Measurements from ENCODE around the gene PCBP1.
"Not testable (repeated sequence)": the region's sequence is repeated elsewhere in the genome, so short reads cannot be mapped to it uniquely, and the experiment has no call there.

The PCBP1 gene

DNA sequence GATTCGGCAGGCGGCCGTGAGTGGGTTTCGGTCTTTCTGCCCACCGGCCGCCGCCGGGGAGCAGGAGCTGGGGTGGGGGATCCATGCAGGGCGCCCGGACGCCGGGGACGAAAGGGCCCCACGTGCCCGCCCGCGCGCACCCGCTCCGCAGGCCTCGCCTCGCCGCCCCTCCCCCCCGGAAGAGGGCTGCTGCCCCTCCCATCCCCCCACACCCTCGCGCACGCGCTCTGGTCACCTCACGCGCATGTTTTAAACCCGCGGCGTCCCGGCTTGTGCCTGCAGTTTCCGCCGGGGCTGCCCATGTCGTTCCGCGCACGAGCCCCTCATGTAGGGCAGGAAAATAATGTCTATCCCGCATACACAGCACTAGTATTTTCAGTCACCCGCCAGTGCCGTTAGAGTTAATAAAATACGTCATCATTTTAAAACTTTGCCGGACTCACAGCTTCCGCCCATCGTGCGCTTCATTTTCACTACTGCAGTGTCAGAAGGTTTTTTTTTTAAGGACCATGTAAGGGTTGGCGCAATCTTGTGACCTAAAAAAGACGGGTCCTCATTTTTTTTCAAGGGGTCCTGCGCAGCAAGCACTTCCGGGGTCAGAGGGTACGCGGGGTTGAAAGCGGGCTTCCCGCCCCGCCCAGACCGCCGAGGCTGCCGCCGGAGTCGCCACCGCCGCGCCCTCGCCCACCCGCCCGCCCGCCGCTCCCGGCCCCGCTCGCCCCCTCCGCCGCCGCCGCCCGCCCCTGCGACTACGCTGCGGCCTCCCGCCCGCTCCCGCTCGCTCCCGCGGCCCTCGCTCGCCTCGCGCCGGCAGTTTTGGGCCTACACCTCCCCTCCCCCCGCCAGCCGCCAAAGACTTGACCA is at the start of gene PCBP1:
TSS of gene PCBP1 (plus strand) at position 640 of the 864 bp plus-strand sequence. CDS start 267 bp downstream, outside the sequence.
- peak; percentile 95 for DNase-seq (ENCODE audit: low spot score)

- DNase-seq (ENCODE audit: low spot score): no peak
These were observed 47.9 kb upstream of the PCBP1 start for GRCh38 chr2:70039366-70039765.

DNA sequence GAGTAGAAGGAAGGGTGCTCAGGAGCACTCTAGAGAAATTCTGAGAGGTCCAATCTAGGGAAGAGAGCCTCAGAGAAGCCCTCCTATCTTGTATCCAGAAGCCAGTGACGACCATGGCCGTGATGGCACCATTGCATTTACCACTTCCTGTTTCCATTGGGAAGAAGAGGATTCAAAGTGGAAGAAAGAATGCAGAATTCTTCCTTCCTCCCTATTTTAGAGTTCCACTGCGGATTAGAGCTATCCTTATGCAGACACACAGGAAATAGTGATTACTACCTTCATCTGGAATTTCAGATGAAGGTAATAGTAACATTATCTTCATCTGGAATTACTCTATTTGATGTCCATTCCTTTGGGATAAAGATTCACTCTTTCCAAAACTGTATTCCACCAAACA is 45.6 kb upstream of the PCBP1 start:
- DNase-seq (ENCODE audit: low spot score): no peak

DNA sequence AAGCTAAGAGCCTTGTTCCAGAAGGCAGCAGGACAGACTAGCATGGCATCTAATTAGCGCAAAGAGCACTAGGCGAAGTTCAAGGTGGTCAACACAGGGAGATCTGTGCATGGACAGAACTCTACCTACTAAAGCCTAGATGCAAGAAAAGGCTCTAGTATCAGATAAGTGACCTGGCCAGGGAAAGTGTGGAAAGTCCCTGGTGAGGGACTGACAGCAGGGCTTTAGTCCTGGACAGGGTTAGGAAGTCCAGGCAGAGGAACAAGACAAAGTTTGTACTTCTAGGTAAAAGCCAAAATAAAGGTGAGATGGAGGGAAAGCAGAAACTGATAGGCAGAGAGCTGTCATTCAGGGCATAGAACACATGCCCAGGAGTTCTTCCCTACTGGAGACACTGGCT is 45.0 kb upstream of the PCBP1 start:
- no peak for DNase-seq (ENCODE audit: low spot score)

- no peak for DNase-seq (ENCODE audit: low spot score)
These were observed 43.9 kb upstream of the PCBP1 start for GRCh38 chr2:70043252-70043875.

DNA sequence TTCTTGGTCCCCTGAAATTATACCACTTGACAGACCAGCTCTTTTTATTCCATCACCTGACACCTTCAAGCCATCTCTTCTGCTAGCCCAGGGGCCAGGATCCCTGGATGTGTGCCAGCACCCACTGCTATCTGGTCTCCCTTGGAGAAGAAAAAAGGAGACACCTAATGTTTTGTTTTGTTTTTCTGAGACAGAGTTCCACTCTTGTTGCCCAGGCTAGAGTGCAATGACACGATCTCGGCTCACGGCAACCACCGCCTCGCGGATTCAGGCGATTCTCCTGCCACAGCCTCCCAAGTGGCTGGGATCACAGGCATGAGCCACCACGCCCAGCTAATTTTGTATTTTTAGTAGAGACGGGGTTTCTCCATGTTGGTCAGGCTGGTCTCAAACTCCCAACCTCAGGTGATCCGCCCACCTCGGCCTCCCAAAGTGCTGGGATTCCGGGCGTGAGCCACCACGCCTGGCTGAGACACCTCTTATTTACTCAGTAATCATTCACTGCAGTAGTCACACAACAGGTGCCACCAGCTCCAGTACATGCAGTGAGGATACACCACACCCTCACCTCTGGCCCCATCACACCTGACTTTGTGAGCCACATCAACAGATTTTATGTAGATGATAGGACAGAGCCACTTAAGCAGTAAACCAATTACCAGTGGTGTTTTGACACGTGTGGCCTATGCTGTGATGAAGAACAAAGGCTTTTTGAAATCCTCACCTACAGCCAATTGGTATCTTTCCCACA is 42.8 kb upstream of the PCBP1 start:
- DNase-seq (ENCODE audit: low spot score): no peak

GRCh38 chr2:70045405-70045804 is 41.9 kb upstream of the PCBP1 start:
- no peak for DNase-seq (ENCODE audit: low spot score)

DNA sequence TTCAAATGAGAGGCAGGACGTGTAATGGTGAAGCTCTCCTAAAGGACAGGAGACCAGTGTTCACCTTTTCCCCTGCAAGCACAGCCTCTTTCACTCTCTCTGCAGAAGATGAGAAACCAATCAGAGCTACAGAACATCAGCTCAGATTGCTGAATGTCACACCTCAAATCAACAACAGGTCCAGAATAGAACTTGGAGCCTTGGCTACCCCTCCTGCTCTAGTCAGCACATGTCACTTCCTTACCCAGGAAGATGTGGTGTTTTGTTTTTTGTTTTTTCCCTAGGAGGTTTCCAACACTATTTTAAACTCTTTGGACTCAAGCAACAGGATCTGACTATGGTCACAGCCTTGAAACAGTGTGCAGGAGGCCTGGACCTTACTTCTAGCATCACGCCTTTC is 41.3 kb upstream of the PCBP1 start:
- no peak for DNase-seq (ENCODE audit: low spot score)

DNA sequence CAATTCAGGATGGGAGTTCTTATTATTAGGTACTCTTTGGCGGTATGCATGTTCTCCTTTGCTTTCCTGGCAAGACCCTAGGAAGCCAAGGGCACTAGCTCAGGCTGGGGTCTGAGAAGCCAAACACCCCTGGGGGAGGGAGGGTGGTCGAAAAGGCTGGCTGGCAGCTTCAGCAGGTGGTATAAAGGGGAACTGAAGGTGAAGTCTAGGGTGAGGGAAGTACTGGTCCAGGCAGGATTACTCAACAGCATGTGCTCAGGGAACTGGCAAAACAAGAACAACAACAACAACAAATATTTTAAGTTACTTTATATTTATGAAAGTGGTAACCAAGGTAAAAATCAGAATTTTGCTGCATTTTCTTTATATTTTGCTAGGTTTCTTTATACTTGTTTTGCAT is 40.7 kb upstream of the PCBP1 start:
- DNase-seq (ENCODE audit: low spot score): peak; percentile 15

DNA sequence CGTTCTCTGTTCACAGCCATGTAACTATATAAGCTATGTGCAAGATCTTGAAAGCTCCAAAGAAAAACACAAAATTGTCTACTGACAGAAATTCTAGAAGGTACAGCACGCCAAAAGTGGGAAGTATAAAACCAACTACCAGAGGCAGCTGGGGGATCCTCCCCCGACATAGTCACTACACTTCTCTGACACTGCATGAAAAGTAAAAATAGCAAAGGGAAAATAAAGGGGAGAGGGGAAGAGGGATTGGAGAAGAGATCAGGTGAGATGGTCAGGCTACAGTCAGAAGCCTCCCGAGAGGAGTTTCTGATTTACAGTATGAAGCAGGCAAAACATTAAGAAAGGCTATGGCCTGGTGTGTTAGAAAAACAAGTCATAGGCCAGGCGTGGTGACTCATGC is 39.8 kb upstream of the PCBP1 start:
- DNase-seq (ENCODE audit: low spot score): no peak

DNA sequence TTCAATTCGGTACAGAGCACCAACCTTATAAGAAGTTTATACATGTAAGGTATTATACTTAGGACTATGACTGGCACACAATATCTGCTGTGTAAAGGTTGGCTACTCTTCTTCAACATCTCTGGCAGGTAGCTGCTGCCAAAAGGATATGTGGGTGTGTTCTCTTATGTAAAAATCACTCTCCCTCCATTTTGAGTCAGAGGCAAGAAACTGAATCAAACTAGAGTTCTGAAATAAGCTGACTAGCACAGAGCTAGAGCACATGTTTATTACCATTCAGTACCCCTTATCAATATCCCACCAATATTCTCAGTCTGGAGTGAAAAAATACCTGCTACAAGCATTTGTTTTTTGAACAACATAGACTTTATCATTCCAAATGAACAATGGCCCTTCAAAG is 38.0 kb upstream of the PCBP1 start:
- DNase-seq (ENCODE audit: low spot score): no peak

DNA sequence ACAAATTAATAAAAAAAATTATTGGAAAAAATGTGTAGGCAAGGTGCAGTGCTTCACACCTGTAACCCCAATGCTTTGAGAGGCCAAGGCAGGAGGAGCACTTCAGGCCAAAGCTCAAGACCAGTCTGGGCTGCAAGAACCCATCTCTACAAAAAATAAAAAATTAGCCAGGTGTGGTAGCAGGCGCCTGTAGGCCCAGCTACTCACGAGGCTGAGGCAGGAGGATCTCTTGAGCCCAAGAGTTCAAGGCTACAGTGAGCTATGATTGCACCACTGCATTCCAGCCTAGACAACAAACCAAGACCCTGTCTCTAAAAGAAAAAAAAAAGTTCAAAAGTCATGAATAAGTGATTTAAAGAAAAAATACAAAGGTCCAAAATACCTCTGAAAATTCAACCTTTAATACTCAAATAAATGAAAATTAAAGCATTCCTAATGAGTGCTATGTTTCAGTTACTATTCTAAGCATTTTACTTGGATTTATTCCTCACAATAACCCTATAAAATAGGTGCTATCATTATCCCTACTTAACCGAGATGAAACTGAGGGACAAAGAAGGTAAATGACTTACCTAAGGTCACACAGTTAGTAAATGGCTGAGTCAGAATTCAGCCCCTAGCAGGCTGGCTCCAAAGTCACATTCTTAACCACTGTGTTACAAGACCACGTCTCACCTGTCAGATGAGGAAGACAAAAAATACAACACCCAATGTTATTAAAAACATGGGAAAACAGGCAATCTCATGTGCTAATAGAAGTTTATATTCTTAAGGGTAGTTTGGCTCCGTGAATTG is 36.4 kb upstream of the PCBP1 start:
- DNase-seq (ENCODE audit: low spot score): no peak

GRCh38 chr2:70055259-70055658 is 32.0 kb upstream of the PCBP1 start:
- DNase-seq (ENCODE audit: low spot score): not testable (repeated sequence)

GRCh38 chr2:70061317-70061716 is 26.0 kb upstream of the PCBP1 start:
- no peak for DNase-seq (ENCODE audit: low spot score)

GRCh38 chr2:70062270-70062669 is 25.0 kb upstream of the PCBP1 start:
- no peak for DNase-seq (ENCODE audit: low spot score)

DNA sequence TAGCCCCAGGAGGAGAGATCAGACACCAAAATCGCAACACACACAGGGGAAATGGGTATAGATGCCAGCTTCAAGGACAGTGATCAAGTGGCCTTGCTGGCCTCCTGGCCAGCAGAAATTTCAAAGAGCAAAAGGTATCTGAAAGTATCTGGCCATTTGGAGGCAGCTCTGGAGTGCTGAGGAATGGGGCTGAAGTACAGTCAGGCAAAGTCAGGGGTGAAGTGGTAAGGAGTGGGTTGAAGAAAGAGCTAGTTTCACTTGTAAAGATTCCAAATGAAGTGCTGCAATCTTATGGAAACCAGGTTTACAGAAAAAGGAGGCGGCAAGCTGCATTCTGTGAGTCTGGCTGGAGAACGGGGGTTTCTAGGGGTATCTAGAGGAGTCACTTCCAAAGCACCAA is 19.2 kb upstream of the PCBP1 start:
- no peak for DNase-seq (ENCODE audit: low spot score)

DNA sequence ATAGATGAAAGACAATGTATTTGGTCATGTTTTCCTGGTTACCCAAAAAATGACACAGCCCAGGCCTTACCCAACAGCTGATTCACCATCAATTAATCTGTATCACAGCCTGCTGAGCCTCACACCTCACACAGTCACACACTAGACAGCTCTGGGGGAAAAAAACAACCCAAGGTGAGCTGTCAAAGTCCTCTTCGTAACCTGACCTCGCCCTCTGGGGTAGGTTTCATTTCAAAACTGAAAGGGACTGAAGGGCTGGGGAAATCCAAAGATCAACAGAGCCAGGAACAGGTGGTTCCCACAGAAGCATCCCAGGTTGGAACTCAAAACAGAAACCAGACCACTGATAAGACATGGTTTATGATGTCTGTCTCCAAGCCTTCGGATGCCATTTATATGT is 18.2 kb upstream of the PCBP1 start:
- DNase-seq (ENCODE audit: low spot score): no peak

DNA sequence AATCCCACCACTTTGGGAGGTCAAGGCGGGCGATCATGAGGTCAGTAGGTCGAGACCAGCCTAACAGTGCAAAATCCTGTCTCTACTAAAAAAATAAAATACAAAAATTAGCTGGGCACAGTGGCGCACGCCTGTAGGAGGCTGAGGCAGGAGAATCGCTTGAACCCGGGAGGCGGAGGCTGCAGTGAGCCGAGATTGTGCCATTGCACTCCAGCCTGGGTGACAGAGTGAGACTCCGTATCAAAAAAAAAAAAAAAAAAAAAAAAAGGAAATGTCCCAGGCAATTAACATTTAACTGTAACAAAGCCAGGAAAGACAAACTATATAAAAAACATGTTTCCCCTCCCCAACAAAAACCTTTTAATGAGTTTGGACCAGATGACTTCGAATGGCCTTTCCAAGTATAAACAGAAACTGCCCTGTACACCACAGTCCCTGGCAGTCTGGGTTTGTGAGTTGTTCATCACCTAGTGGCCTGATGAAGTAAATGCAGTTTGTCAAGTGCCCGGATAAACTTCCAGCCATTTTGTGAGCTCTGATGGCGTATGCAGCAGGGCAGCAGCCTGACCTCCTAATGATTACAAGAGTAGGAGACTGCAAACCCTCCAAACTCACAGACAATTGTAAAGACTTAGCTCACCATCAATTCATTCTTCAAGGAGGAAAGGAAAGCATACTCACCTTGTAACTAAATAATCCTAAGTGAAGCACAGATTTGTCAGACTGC is 16.6 kb upstream of the PCBP1 start:
- DNase-seq (ENCODE audit: low spot score): peak; percentile 92

DNA sequence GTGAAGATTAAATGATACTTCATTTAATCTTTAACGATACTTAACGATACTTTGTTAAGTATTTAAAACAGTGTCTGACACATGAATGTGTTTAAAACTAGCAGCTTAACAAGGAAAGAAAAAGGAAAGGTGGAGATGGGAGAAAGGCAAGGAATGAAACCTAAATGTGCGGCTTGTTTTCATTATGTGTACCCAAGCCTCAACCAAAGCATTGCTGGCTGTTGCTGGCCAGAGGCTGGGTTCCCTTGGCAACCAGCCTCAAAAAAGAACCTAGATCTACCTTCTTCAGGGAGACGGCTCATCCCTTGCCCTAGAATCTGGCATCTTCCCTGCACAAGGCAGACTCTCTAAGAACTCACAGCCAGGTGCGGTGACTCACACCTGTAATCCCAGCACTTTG is 13.8 kb upstream of the PCBP1 start:
- no peak for DNase-seq (ENCODE audit: low spot score)

GRCh38 chr2:70078384-70078783 is 8.9 kb upstream of the PCBP1 start:
- DNase-seq (ENCODE audit: low spot score): no peak

- DNase-seq (ENCODE audit: low spot score): no peak
These were observed 6.6 kb upstream of the PCBP1 start for GRCh38 chr2:70080610-70081200.
